HG02840 (cell line): ENCODE measurements around the gene ZNF827.

Experiments used
- ATAC-seq: cut with Tn5 transposase; IDR thresholded peaks from one replicate; pipeline ENCODE4 v1.9.1; 2021; ENCODE audit warnings: mild to moderate bottlenecking, moderate library complexity, moderate number of reproducible peaks; ENCODE audit not compliant: unreplicated experiment, low FRiP score

The ZNF827 gene

GRCh38 chr4:145895056-145895455, 43.6 kb downstream of the ZNF827 start:
- no peak for ATAC-seq

DNA sequence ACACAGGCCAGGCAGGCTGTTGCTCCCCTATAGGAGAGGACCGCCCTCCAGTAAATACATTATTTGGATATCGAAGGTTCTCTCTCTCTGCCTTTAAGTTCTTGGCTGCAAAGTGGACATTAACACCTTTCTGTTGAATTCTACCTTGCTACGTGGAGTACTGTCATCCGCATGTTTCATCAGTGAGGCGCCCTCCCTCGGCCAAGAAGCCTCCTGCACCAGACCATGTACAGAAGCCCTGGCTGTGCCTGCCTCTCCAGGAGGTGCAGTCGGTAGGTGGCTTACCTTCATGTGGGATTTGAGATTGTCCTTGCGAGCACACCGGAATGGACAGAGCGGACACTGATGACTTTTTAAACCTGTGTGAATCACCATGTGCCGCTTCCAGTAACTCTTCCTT, 46.7 kb downstream of the ZNF827 start:
- no peak for ATAC-seq

DNA sequence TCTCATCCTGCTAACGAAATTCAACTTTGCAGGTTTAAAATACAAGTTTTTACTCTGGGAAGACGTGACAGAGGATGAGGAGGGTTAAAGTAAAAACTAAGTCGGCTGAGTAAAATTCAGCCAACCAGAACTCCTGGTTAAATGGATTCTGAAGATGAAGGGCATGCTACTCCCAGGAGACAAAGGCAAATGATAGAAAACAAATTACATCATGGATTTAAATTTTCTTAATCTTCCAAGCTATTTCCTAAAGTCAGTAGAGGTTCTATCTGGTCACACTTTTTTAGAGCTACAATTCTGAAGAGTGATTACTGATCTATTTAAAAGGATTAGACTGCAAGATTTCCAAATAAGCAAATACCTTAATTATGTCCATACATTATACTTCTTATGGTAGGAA, 47.9 kb downstream of the ZNF827 start:
- ATAC-seq: no peak

- ATAC-seq: no peak
Measured at GRCh38 chr4:145888393-145888792, 50.2 kb downstream of the ZNF827 start.

- ATAC-seq: no peak
Measured at GRCh38 chr4:145887241-145887991, 51.2 kb downstream of the ZNF827 start.

GRCh38 chr4:145886871-145887240, 51.8 kb downstream of the ZNF827 start:
- no peak for ATAC-seq

DNA sequence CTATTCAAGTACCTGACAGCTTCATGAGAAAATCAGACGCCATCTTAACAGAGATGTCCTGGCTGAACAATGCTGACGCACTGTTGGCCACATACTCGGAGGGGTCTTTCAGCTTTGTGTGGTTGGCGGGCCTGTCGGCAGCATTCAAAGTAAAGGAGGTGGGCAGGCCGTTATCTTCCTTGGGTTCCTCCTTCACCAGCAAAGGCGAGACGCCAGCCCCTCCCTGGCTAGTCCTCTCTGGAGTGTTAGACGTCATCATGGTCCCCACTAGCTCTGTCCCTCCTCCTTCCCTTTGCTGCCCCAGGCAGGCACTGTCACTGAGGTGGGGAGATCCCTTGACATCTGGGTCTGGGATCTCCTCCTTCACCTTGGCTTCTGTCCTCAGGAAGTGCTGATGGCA, 53.0 kb downstream of the ZNF827 start:
- no peak for ATAC-seq

GRCh38 chr4:145884775-145885174, 53.8 kb downstream of the ZNF827 start:
- ATAC-seq: no peak

GRCh38 chr4:145883101-145883694, 55.4 kb downstream of the ZNF827 start:
- no peak for ATAC-seq

DNA sequence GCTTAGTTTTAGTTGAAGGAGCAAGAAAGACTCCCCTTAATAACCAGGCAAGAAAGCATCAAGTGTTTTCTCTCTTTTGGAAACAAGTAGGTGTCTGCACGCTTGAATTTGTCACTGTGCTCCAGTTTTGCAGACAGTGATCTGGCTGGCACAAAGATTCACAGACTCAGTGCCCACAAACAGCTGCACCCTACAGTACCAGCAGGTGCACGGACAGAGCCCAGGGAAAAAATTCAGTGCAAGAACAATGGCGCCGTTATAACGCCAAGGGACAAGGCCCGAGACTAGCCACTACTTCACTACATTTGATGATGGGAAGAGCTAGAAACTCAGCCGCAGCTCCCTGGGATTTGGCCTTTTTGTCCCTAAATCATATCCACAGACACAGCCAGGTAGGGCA, 56.0 kb downstream of the ZNF827 start:
- no peak for ATAC-seq

DNA sequence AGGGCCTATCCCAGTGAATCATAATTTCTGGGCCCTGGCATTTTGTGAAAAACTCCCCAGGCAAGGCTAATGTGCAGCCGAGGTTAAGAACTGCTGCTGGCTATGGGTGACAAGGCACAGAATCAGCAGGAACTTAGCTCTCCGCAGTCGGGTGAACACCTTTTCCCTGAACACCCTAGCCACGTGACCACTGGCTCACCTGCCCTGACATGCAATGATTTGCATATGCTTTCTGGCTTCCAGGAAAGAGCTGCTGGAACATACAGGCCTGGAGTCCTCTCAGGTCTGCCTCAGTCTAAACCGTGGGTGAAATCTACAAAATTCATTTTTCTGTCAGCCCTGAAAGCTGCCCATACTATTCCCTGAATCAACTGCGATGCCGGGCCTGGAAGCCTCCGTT, 56.6 kb downstream of the ZNF827 start:
- ATAC-seq: peak; percentile 62

DNA sequence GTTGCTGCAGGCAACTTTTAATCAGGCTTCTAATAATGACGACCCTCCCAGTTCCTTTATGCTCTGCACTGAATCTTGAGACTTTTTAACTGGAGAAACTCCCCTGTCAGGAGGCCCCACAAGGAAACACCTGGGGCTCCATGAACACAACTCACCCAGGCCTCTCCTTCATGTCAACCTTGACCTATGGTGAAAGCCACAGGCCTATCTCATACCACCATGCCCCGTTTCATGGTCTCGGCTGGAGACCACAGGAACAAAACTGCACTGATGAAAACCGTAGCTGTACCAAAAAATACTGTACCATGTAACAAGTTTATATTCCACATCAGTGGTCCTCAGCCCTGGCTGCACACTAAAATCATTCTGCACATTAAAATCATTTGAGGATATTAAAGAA, 57.0 kb downstream of the ZNF827 start:
- ATAC-seq: peak; percentile 40

DNA sequence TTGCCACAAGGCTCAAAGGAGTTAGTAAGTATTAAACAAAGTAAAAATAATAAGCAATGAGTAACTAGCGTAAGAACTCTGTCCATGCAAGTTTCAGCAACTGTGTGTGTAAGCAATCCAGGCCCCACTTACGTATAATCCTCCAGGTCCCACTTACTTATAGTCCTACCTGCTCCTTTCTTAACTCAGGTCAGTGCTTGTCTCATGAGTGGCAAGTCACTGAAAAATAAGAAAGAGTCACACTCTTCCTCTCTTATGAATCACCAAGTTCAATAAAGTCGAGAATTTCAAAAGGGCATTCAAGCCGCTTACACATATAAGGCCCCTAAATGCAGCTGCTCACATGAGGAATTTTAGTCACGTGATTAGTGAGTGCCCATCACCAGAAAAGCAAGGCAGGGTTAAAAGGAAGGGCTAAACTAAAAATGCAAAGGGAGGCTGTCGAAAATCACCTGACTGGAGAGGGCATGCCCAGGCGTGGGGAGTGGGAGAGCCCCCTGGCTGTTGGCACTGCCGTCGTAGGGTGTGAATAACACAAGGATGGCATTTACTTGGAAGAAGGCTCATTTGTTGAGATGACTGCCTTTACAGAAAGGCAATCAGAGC, 58.2 kb downstream of the ZNF827 start:
- no peak for ATAC-seq

DNA sequence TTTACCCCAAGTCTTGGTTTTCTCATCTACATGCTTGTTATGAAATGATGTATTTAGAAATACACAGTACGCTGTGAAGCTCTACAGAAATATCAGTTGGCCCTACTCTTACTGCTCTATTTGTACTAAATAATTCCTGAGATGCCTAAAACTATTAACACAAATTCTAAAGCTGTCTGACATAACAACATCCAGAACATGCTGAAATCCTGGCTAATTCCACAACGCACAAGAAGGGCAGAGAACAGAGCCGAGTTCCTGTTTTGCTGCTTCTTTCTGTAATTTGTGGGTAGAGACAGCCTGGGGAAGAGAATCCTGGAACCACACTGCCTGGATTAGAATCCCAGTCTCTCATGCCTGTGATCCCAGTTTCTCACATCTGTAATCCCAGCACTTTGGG, 59.0 kb downstream of the ZNF827 start:
- ATAC-seq: no peak

- no peak for ATAC-seq
Measured at GRCh38 chr4:145878501-145879435, 59.9 kb downstream of the ZNF827 start.

GRCh38 chr4:145876531-145877180, 62.0 kb downstream of the ZNF827 start:
- ATAC-seq: no peak

GRCh38 chr4:145873901-145874300, 64.7 kb downstream of the ZNF827 start:
- no peak for ATAC-seq

DNA sequence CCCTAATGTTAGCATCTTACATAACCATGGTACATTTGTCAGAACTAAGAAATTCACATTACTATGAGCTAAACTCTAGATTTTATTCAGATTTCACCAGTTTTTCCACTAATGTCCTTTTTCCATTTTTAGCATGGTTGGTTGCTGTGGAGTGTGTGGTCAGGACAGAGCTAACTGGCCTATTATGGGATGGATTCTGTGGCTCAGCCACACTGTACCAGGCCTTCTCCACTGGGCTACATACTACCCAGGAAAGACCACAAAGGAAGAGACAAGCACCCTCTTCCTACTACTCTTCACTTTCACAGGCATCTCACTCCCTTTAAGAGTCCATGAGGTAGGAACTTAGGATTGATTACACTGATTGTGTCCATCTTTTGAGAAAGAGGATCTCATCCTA, 67.4 kb downstream of the ZNF827 start:
- ATAC-seq: no peak

DNA sequence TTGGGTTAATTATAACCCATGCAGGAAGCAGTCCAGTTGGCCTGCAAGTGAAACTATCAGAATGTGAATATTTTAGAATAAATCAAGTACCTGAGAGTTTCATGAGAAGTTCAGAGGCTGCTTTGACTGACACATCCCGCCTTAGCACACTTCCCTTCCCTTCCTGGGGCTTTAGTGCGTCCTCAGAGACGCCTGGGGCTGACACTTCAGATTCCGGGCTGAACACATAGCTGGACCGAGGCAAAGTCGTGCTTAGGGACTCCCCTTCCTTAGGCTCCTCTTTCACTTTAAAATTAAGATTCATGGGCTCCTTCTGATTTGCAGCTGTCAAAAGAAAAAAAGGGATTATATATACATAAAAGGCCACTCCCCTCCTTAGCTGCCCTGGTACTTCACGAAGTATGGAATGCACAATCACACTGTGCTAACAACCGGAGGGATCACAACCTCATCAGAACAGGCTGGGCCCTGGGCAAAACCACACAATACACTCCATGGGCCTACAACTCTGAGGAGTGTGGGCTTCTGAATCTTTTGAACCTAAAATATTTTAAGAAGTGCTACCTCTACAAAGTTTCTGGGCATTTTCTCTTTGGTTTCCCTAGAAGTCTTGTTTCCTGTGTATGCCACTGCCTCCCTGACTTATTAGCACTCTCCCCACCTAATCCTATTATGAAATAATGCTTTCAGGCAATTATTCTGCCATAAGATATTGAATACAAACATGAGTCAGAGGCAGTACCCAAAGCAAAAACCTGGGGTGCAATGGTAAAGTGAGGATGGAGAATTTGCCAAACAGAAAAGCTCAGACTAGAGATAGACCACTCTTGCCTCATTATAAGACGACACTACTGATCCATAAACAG, 68.2 kb downstream of the ZNF827 start:
- ATAC-seq: no peak
